Mesothelial cell of epicardium (in vitro differentiated cells): ENCODE data around the gene FGGY. TPM values are rescaled to one million over a fixed set of nuclear protein-coding genes. Genes with fewer than 3 reads are reported as not detected.
A peak's percentile ranks its signal among the peaks of the same experiment; 100 is the strongest.

ENCODE experiments used
- DNase-seq, 2 experiments: peaks; one replicate each; pipeline ENCODE4 v3.0.0; 2021; ENCODE audit warnings: low spot score in 2 of 2; ENCODE audit not compliant: unreplicated experiment in 2 of 2
- H3K27ac Mint-ChIP-seq: 2 replicates; pipeline ENCODE4 v1.8.0; 2021; ENCODE audit warnings: mixed read lengths
- H3K27me3 Mint-ChIP-seq: 2 replicates; pipeline ENCODE4 v1.8.0; 2021; ENCODE audit warnings: low read depth, mixed read lengths
- H3K36me3 Mint-ChIP-seq: 2 replicates; pipeline ENCODE4 v1.8.0; 2021; ENCODE audit warnings: mixed read lengths
- H3K4me1 Mint-ChIP-seq: 2 replicates; pipeline ENCODE4 v1.8.0; 2021; ENCODE audit warnings: mixed read lengths
- H3K4me3 Mint-ChIP-seq: 2 replicates; pipeline ENCODE4 v1.8.0; 2021; ENCODE audit warnings: mild to moderate bottlenecking, moderate library complexity, mixed read lengths
- H3K9me3 Mint-ChIP-seq: 2 replicates; pipeline ENCODE4 v1.8.0; 2021; ENCODE audit warnings: mixed read lengths
- total RNA-seq: library from RNA; stranded (reverse); gene quantifications from 3 replicates; pipeline ENCODE4 v1.2.1, GENCODE V29; 2021
- TF ChIP-seq, protein P1 (sequence below): fragments of 200-600 bp; sonication (generic); IDR thresholded peaks from one replicate; pipeline ENCODE4 v1.5.0; 2021; ENCODE audit warnings: antibody characterized with exemption; ENCODE audit not compliant: unreplicated experiment

The FGGY gene
- total RNA-seq, 1 donor from 2014 or later: 21.8 TPM

- peaks cover 18% of the 10 kb centered on the region for H3K36me3 Mint-ChIP-seq
- H3K27me3 Mint-ChIP-seq: no peaks in the 10 kb centered on the region
- TF ChIP-seq, protein P1, sequence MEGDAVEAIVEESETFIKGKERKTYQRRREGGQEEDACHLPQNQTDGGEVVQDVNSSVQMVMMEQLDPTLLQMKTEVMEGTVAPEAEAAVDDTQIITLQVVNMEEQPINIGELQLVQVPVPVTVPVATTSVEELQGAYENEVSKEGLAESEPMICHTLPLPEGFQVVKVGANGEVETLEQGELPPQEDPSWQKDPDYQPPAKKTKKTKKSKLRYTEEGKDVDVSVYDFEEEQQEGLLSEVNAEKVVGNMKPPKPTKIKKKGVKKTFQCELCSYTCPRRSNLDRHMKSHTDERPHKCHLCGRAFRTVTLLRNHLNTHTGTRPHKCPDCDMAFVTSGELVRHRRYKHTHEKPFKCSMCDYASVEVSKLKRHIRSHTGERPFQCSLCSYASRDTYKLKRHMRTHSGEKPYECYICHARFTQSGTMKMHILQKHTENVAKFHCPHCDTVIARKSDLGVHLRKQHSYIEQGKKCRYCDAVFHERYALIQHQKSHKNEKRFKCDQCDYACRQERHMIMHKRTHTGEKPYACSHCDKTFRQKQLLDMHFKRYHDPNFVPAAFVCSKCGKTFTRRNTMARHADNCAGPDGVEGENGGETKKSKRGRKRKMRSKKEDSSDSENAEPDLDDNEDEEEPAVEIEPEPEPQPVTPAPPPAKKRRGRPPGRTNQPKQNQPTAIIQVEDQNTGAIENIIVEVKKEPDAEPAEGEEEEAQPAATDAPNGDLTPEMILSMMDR: no peak
- peaks cover 13% of the 10 kb centered on the region for H3K9me3 Mint-ChIP-seq
- peak overlapping the region; percentile 69 for H3K27ac Mint-ChIP-seq
- no peak overlapping the region for H3K4me3 Mint-ChIP-seq
- peaks cover 23% of the 10 kb centered on the region for H3K4me1 Mint-ChIP-seq
- DNase-seq: no peak
Observed at GRCh38 chr1:59383963-59384362, 87.1 kb downstream of the FGGY start.

DNA sequence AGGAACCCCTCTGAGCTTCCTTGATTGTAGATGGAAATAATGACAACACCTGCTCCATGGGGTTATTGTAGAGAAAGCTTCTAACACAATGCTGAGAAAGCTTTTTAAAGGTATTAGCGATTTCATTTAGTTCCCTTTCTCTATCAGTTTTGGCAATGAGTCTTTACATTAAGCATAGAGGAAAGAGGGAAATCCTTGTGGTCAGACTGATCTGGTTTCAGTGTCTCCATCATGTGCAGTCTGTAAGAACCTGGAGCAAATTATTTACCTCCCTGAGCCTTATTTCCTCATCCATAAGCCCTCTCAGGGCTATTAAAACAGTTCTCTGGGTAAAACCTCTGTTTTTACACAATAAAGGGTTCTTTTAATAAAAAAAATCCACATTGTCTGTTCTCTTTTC, 87.5 kb downstream of the FGGY start:
- no peak for DNase-seq
- no peak overlapping the region for H3K4me3 Mint-ChIP-seq
- no peaks in the 10 kb centered on the region for H3K27me3 Mint-ChIP-seq
- H3K36me3 Mint-ChIP-seq: peaks cover 18% of the 10 kb centered on the region
- TF ChIP-seq, protein P1: no peak
- H3K27ac Mint-ChIP-seq: peak overlapping the region; percentile 61
- peaks cover 22% of the 10 kb centered on the region for H3K4me1 Mint-ChIP-seq
- peaks cover 13% of the 10 kb centered on the region for H3K9me3 Mint-ChIP-seq

GRCh38 chr1:59388191-59388590, 91.3 kb downstream of the FGGY start:
- TF ChIP-seq, protein P1: no peak
- H3K4me3 Mint-ChIP-seq: no peak overlapping the region
- no peak overlapping the region for H3K27ac Mint-ChIP-seq
- H3K27me3 Mint-ChIP-seq: no peaks in the 10 kb centered on the region
- H3K36me3 Mint-ChIP-seq: peaks cover 2% of the 10 kb centered on the region
- no peak for DNase-seq
- peaks cover 3% of the 10 kb centered on the region for H3K9me3 Mint-ChIP-seq
- peaks cover 46% of the 10 kb centered on the region for H3K4me1 Mint-ChIP-seq

GRCh38 chr1:59389847-59390246, 93.0 kb downstream of the FGGY start:
- H3K27me3 Mint-ChIP-seq: no peaks in the 10 kb centered on the region
- no peak overlapping the region for H3K4me3 Mint-ChIP-seq
- TF ChIP-seq, protein P1: no peak
- DNase-seq: no peak
- peaks cover 2% of the 10 kb centered on the region for H3K36me3 Mint-ChIP-seq
- H3K9me3 Mint-ChIP-seq: peaks cover 3% of the 10 kb centered on the region
- no peak overlapping the region for H3K27ac Mint-ChIP-seq
- H3K4me1 Mint-ChIP-seq: peaks cover 48% of the 10 kb centered on the region

DNA sequence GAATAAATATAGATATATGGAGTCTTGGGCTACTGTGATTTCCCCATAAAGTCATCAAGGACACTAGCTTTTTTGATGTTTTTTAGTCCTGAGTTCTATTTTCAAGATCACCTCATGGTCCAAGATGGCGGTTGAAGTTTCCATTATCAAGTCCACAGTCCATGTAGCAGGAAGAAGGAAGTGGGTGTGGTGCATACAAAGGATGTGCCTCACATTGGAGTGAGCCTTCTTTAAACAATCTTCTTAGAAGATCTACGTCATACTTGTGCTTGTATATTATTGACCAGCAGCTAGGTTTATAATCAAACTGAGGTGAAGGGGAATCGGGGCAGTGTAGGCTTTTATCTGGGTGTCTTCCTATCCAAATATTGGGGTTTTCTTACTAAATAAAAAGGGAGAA, 93.4 kb downstream of the FGGY start:
- no peak overlapping the region for H3K4me3 Mint-ChIP-seq
- DNase-seq: no peak
- peaks cover 2% of the 10 kb centered on the region for H3K36me3 Mint-ChIP-seq
- TF ChIP-seq, protein P1: no peak
- H3K4me1 Mint-ChIP-seq: peaks cover 50% of the 10 kb centered on the region
- no peak overlapping the region for H3K27ac Mint-ChIP-seq
- H3K9me3 Mint-ChIP-seq: peaks cover 3% of the 10 kb centered on the region
- H3K27me3 Mint-ChIP-seq: no peaks in the 10 kb centered on the region
